GM21529 (cell line): ENCODE data around the gene LARGE2.

Experiments used
- ATAC-seq: cut with Tn5 transposase; IDR thresholded peaks from one replicate; pipeline ENCODE4 v1.9.1; 2021; ENCODE audit not compliant: unreplicated experiment

The LARGE2 gene

DNA sequence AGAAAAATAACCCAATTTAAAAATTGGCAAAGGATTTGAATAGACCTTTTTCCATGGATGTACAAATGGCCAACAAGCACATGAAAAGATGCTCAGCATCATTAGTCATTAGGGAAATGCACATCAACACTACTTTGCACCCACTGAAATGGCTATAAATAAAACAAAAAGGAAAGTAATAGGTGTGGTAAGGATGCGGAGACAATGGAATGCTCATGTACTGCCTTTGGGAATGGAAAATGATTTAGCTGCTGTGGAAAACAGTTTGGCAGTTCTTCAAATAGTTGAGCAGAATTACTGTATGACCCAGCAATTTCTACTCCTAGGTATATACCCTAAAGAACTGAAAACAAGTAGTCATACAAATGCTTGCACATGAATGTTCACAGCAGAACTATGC, 37.4 kb downstream of the LARGE2 start:
- no peak for ATAC-seq

DNA sequence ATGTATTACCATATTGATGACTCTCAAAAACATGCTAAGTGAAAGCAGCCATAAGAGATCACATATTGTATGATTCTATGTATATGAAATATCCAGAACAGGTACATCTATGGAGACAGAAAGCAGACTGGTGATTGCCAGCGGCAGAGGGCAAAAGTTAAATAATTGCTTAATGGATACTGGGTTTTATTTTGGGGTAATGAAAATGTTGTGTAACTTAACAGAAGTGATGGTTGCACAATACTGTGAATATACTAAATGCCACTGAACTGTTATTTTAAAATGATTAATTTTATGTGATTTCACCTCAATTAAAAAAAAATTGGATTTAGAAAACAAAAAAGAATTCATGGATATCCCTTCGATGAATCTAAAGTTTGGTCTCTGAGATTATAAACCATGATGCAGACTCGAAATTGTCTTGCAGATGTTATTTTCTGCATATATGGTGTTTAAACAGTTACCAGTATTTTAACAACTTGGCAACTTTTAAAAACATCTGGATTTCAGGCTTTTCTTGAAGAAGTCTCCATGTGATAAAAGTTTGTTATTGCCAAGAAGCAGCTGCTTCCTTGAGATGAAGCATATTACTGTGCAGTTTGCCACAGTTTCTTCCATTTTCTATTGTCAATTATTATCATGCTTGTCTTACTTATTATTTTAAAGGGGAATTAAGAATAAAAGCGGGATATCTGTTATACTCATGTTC, 38.1 kb downstream of the LARGE2 start:
- ATAC-seq: no peak

DNA sequence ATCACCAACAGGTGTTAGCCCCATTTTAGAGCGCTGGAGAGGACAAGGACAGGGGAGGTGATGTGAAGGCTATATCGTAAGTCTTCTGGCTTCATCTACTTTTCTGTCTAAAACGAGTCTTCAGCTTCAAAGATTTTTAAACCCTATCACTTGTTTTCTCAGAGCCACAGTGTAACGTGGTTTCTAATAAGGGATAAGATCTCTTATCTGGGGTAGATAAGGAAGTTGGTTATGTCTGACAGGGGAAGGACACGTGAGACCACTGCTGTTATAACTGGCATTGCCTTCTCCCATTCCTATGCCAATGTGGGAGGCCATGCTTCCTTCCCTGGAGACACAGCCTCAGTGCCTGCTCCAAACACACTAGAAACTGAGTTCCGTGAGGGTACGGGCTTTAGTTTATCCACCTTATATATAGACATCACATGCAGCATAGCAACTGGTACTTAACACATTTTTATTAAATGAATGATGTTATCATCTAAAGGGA, 39.3 kb downstream of the LARGE2 start:
- no peak for ATAC-seq

DNA sequence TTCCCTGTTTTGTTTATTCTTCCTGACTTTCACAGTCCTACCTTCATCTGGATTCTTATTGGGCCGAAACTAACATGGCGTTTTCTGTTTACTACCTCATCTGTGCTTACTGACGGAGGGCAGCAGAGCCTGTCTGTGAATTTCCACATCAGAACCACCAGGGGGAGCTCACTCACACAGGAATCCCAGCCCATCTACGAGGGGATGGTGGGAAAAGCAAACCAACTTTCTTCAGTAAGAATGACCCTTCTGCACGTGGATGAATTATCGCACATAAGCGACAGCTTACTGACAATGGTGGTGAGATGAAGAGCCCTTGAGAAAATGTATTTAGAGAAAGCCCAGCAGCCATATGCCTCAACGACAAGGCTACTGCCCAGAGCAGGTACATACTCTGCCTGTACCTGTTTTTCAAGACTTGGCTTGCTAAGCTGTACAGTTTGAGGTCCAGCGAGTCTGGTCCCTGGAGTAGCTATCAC, 42.5 kb downstream of the LARGE2 start:
- peak; percentile 80 for ATAC-seq

DNA sequence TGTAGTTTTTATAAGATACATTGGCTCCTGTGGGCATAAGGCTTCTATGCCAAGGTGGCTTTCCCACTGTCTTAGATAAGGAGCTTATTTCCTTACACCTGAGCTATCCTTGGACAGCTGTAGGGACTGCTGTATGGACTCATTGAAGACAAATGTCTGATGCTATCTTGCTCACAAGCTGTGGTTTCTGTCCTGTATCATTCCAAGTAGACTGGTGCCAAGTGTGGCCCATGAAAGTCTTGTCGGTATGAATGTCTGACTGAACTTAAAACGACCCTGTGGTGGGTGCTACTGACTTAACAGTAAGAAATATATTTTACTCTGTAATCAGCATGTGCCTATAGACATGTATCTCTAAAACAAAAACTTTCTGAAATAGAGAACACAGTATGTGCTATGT, 45.0 kb downstream of the LARGE2 start:
- ATAC-seq: no peak

DNA sequence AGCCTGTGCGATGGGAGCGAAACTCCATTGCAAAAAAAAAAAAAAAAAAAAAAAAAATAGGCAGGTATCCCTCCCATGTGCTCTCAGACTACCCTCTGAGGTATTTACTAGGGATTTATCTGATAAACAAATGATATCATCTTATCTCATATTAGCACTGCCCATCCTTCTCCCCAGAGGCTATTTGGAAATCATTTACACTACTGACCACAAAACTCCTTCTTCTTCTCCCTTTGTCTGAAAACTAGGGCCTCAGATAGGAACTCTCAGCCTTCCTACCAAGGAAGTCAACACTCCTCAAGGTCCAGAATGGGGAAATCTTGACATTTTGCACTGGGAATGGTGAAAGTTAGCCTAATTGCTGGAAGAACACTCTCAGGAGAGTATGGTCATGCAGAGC, 46.4 kb downstream of the LARGE2 start:
- no peak for ATAC-seq

DNA sequence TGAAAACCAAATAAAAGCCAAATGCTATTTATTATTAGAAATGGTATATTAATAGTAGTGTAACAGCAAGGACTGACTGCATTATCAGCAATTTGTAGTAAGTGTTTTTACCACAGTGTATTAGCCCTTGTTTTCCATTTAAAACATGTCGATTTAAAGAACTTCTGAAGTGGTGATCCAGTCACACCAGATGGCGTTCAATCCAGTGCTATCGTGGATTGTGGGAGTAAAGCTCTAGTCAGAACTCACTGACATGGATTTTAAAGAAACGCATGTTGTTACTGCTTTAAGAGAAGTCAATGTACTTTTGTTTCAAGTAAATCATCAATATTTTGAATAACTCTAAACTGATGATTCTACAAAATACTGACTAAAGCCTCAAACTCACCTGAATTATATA, 51.1 kb downstream of the LARGE2 start:
- no peak for ATAC-seq

DNA sequence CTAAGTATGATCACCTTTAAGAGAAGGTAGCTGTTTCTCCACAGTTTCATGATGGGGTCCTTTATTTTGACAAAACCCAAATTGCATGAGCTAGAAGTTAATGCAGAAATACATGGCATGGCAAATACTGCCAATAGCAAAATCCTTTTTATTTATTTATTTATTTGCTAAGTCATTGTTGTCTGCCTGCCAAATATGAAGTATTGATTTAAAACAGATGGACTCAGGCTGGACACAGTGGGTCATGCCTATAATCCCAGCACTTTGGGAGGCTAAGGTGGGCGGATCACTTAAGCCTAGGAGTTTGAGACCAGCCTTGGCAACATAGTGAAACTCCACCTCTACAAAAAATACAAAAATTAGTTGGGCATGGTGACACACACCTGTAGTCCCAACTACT, 52.4 kb downstream of the LARGE2 start:
- no peak for ATAC-seq
